OCI-LY7 (cell line): ENCODE data around the gene SLC25A1. TPM values are rescaled to one million over a fixed set of nuclear protein-coding genes. Genes with fewer than 3 reads are reported as not detected.
"Not testable (repeated sequence)": the region's sequence is repeated elsewhere in the genome, so short reads cannot be mapped to it uniquely, and the experiment has no call there.

Experiments
- BruUV-seq: library from RNA; stranded (reverse); fragments of 400-500 nt; replicated peaks from 2 replicates; lab custom pipeline; 2021; lab: Mats Ljungman, UMichigan
- CTCF ChIA-PET: fragments of 300-600 bp; sonication (Branson Sonifier 250); formaldehyde crosslinking; loops from one replicate; lab custom pipeline; 2022; ENCODE audit warnings: antibody characterized with exemption; ENCODE audit not compliant: unreplicated experiment; lab: Charles Lee
- POLR2A ChIA-PET: fragments of 300-600 bp; sonication (Branson Sonifier 250); formaldehyde crosslinking; loops from one replicate; lab custom pipeline; 2022; ENCODE audit warnings: antibody characterized with exemption; lab: Charles Lee
- DNase-seq: peaks from one replicate; pipeline ENCODE4 v3.0.0-alpha.2; 2015; ENCODE audit warnings: low spot score
- H2AFZ ChIP-seq: fragments of 200-600 bp; sonication (generic), shearing (Covaris generic); 2 replicates; pipeline ENCODE4 v1.6.1; 2014; ENCODE audit warnings: mild to moderate bottlenecking, antibody characterized with exemption, low read length, moderate library complexity
- H3K27ac ChIP-seq: fragments of 200-600 bp; sonication (generic); 2 replicates; pipeline ENCODE4 v1.5.1; 2014; ENCODE audit warnings: mixed run types, low read depth, mild to moderate bottlenecking, moderate library complexity, low read length, inconsistent platforms; ENCODE audit not compliant: poor library complexity, severe bottlenecking
- H3K36me3 ChIP-seq: fragments of 200-600 bp; sonication (generic); 2 replicates; pipeline ENCODE4 v1.6.1; 2014; ENCODE audit warnings: mild to moderate bottlenecking, antibody characterized with exemption, low read length, moderate library complexity, mixed read lengths; ENCODE audit not compliant: insufficient read depth
- H3K4me1 ChIP-seq: fragments of 200-600 bp; sonication (generic); 2 replicates; pipeline ENCODE4 v1.5.1; 2014; ENCODE audit warnings: mild to moderate bottlenecking, low read length; ENCODE audit not compliant: insufficient read depth, poor library complexity, severe bottlenecking
- H3K4me2 ChIP-seq: fragments of 200-600 bp; sonication (generic); 2 replicates; pipeline ENCODE4 v1.6.1; 2014; ENCODE audit warnings: mild to moderate bottlenecking, low read length
- H3K4me3 ChIP-seq: fragments of 200-600 bp; sonication (generic); 2 replicates; pipeline ENCODE4 v1.5.1; 2014; ENCODE audit warnings: mild to moderate bottlenecking, low read depth, low read length; ENCODE audit not compliant: poor library complexity, severe bottlenecking
- H3K79me2 ChIP-seq: fragments of 200-600 bp; sonication (generic); 2 replicates; pipeline ENCODE4 v1.6.1; 2016; ENCODE audit warnings: low read depth, mild to moderate bottlenecking, low read length, moderate library complexity, mixed read lengths; ENCODE audit not compliant: insufficient read depth
- H3K9me2 ChIP-seq: fragments of 200-600 bp; sonication (generic); 2 replicates; pipeline ENCODE4 v1.6.1; 2016; ENCODE audit warnings: mild to moderate bottlenecking, low read length, mixed read lengths; ENCODE audit not compliant: insufficient read depth
- H3K9me3 ChIP-seq: fragments of 200-600 bp; sonication (generic); 2 replicates; pipeline ENCODE4 v1.6.1; 2014; ENCODE audit warnings: mild to moderate bottlenecking, mixed run types, low read length, mixed read lengths
- H4K20me1 ChIP-seq: fragments of 200-600 bp; sonication (generic); 2 replicates; pipeline ENCODE4 v1.6.1; 2014; ENCODE audit warnings: mild to moderate bottlenecking, antibody characterized with exemption, low read length, moderate library complexity, mixed read lengths; ENCODE audit not compliant: insufficient read depth
- CTCF ChIP-seq: fragments of 200-600 bp; sonication (generic); conservative IDR thresholded peaks from 2 replicates; pipeline ENCODE4 v1.5.1; 2014; ENCODE audit warnings: mild to moderate bottlenecking, antibody characterized with exemption, low read length, moderate library complexity, mixed read lengths
- EZH2phosphoT487 ChIP-seq: fragments of 200-600 bp; sonication (generic); IDR thresholded peaks from 2 replicates; pipeline ENCODE4 v1.6.1; 2018; ENCODE audit warnings: low read depth, borderline replicate concordance, mild to moderate bottlenecking, mixed run types, antibody characterized with exemption, low read length, moderate library complexity, mixed read lengths
- intact Hi-C: fragments of 100-400 bp; cut with micrococcal nuclease; formaldehyde crosslinking; loops from one replicate; pipeline ENCODE4 v1.10.0; 2022; ENCODE audit not compliant: unreplicated experiment
- total RNA-seq, 2 experiments: library from RNA; depleted of rRNA in 1 of 2; stranded (reverse); fragments of >200 nt in 1 of 2; shearing (Covaris generic) in 1 of 2; gene quantifications; 2 replicates each; pipeline ENCODE4 v1.2.3, GENCODE V29; 2014 to 2022

Gene SLC25A1
- total RNA-seq, 2 experiments from 2014 or later, result 59.5 to 117 TPM

- no peaks in the 10 kb centered on the region for H4K20me1 ChIP-seq
- no peaks in the 10 kb centered on the region for H3K79me2 ChIP-seq
- intact Hi-C loops, result no loop called here
- H2AFZ ChIP-seq, result no peak overlapping the region
- H3K27ac ChIP-seq, result no peak overlapping the region
- CTCF ChIA-PET, result interaction anchor here (0.6 kb wide), 1 partner anchor 301 kb away, joined by 7 read pairs; no protein-coding TSS in a partner anchor
- no peaks in the 10 kb centered on the region for H3K9me3 ChIP-seq
- no peak overlapping the region for H3K4me2 ChIP-seq
- no peaks in the 10 kb centered on the region for H3K9me2 ChIP-seq
- H3K4me1 ChIP-seq, result no peaks in the 10 kb centered on the region
- POLR2A ChIA-PET, result interaction anchor here (0.5 to 0.8 kb wide), 2 partner anchors 12 to 106 kb away, joined by 3 to 4 read pairs; no protein-coding TSS in a partner anchor
- DNase-seq, result no peak
- TF ChIP-seq CTCF (no peak), EZH2phosphoT487 (no peak)
- H3K4me3 ChIP-seq, result no peak overlapping the region
- BruUV-seq, result no TSS peak
- H3K36me3 ChIP-seq, result no peaks in the 10 kb centered on the region
Measured at GRCh38 chr22:19206287-19206686, 27.8 kb upstream of the SLC25A1 start.

GRCh38 chr22:19204640-19205039 is 26.1 kb upstream of the SLC25A1 start:
- TF ChIP-seq CTCF, result no peak
- Histone ChIP-seq H4K20me1 (no peaks in the 10 kb centered on the region), H3K9me2 (no peaks in the 10 kb centered on the region), H3K79me2 (no peaks in the 10 kb centered on the region), H3K4me2 (no peak overlapping the region), H3K36me3 (no peaks in the 10 kb centered on the region), H2AFZ (no peak overlapping the region), H3K4me3 (no peak overlapping the region), H3K9me3 (no peaks in the 10 kb centered on the region), H3K27ac (no peak overlapping the region), H3K4me1 (no peaks in the 10 kb centered on the region)
- no peak for DNase-seq
- BruUV-seq, result no TSS peak
- ChIA-PET POLR2A (no interaction called here), CTCF (no interaction called here)
- intact Hi-C loops, result no loop called here

GRCh38 chr22:19203834-19204233 is 25.3 kb upstream of the SLC25A1 start:
- no TSS peak for BruUV-seq
- Histone ChIP-seq H3K9me2 (no peaks in the 10 kb centered on the region), H3K79me2 (no peaks in the 10 kb centered on the region), H3K4me3 (no peak overlapping the region), H3K4me2 (no peak overlapping the region), H3K27ac (no peak overlapping the region), H3K36me3 (no peaks in the 10 kb centered on the region), H4K20me1 (no peaks in the 10 kb centered on the region), H2AFZ (no peak overlapping the region), H3K4me1 (no peaks in the 10 kb centered on the region), H3K9me3 (no peaks in the 10 kb centered on the region)
- intact Hi-C loops, result no loop called here
- TF ChIP-seq CTCF, result no peak
- no peak for TF ChIP-seq EZH2phosphoT487
- POLR2A ChIA-PET, result no interaction called here
- no peak for DNase-seq
- CTCF ChIA-PET, result no interaction called here

- BruUV-seq, POLR2A ChIA-PET, H3K79me2 ChIP-seq, H3K9me2 ChIP-seq, H2AFZ ChIP-seq, H3K4me3 ChIP-seq, DNase-seq, H4K20me1 ChIP-seq, H3K36me3 ChIP-seq, CTCF ChIA-PET, intact Hi-C loops, H3K9me3 ChIP-seq, H3K4me2 ChIP-seq, H3K4me1 ChIP-seq, H3K27ac ChIP-seq: not testable (repeated sequence)
Measured at GRCh38 chr22:19202799-19203186, 24.3 kb upstream of the SLC25A1 start.
